A549 (cell line): ENCODE data around the gene CREG2.

Experiments used
- BHLHE40 ChIP-seq: IDR thresholded peaks from 2 replicates; pipeline ENCODE4 v1.6.1; 2012; ENCODE audit warnings: low read depth, low read length, inconsistent platforms
- CBX2 ChIP-seq: fragments of 200-600 bp; sonication (generic); IDR thresholded peaks from 2 replicates; pipeline ENCODE4 v1.6.1; 2016; ENCODE audit warnings: low read depth, mild to moderate bottlenecking, borderline replicate concordance
- ESRRA ChIP-seq: fragments of 150-350 bp; IDR thresholded peaks from 2 replicates; pipeline ENCODE4 v1.6.1; 2014; ENCODE audit warnings: mild to moderate bottlenecking, low read length, borderline replicate concordance
- POLR2A ChIP-seq: IDR thresholded peaks from 2 replicates; pipeline ENCODE4 v1.6.1; 2012; ENCODE audit warnings: mild to moderate bottlenecking, low read length
- RAD21 ChIP-seq, 2 experiments: fragments of >200 bp in 1 of 2; sonication (Bioruptor Twin) in 1 of 2; formaldehyde crosslinking in 1 of 2; IDR thresholded peaks in 1 of 2; conservative IDR thresholded peaks in 1 of 2; 2 replicates in 1 of 2; 3 replicates in 1 of 2; pipeline ENCODE4 v1.6.1; 2012 to 2018; ENCODE audit warnings: inconsistent platforms in 1 of 2
- RCOR1 ChIP-seq: fragments of 150-350 bp; IDR thresholded peaks from 2 replicates; pipeline ENCODE4 v1.6.1; 2014; ENCODE audit warnings: antibody characterized with exemption, low read length, low read depth
- RNF2 ChIP-seq: fragments of 200-600 bp; sonication (generic); IDR thresholded peaks from 2 replicates; pipeline ENCODE4 v1.6.1; 2016; ENCODE audit warnings: low read depth, mild to moderate bottlenecking, antibody characterized with exemption, moderate library complexity, borderline replicate concordance
- TF ChIP-seq, protein P1 (sequence below): fragments of >200 bp; sonication (Bioruptor Twin); formaldehyde crosslinking; IDR thresholded peaks from 3 replicates; pipeline ENCODE4 v1.5.1; 2016

DNA sequence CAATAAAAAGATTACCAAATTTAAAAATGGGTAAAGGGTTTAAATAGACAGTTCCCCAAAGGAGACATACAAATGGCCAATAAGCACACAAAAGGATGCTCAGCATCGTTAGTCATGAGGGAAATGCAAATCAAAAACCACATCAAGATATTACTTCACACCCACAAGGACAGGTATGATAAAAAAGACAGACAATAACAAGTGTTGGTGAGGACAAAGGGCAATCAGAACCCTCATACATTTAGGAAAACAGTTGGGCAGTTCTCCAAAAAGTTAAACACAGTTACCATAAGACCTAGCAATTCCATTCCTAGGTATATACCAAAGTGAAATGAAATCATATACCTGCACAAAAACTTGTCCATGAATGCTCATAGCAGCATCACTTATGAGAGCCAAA is 14.5 kb downstream of the CREG2 start:
- TF ChIP-seq, protein P1, sequence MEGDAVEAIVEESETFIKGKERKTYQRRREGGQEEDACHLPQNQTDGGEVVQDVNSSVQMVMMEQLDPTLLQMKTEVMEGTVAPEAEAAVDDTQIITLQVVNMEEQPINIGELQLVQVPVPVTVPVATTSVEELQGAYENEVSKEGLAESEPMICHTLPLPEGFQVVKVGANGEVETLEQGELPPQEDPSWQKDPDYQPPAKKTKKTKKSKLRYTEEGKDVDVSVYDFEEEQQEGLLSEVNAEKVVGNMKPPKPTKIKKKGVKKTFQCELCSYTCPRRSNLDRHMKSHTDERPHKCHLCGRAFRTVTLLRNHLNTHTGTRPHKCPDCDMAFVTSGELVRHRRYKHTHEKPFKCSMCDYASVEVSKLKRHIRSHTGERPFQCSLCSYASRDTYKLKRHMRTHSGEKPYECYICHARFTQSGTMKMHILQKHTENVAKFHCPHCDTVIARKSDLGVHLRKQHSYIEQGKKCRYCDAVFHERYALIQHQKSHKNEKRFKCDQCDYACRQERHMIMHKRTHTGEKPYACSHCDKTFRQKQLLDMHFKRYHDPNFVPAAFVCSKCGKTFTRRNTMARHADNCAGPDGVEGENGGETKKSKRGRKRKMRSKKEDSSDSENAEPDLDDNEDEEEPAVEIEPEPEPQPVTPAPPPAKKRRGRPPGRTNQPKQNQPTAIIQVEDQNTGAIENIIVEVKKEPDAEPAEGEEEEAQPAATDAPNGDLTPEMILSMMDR, result no peak
- TF ChIP-seq ESRRA (no peak), RNF2 (no peak), CBX2 (no peak), POLR2A (no peak), RAD21 (conservative IDR thresholded peaks at IDR 0.05 in 1 of 2, IDR thresholded peaks at IDR 0.05 in 1 of 2) (no peak), BHLHE40 (no peak), RCOR1 (no peak)
